CD1c-positive myeloid dendritic cell (primary cell): ENCODE measurements around the gene KAZN.
A peak's percentile ranks its signal among the peaks of the same experiment; 100 is the strongest.

Experiments
- DNase-seq: peaks from one replicate; pipeline ENCODE4 v3.0.0-alpha.2; 2016; ENCODE audit errors: extremely low spot score

KAZN gene

DNA sequence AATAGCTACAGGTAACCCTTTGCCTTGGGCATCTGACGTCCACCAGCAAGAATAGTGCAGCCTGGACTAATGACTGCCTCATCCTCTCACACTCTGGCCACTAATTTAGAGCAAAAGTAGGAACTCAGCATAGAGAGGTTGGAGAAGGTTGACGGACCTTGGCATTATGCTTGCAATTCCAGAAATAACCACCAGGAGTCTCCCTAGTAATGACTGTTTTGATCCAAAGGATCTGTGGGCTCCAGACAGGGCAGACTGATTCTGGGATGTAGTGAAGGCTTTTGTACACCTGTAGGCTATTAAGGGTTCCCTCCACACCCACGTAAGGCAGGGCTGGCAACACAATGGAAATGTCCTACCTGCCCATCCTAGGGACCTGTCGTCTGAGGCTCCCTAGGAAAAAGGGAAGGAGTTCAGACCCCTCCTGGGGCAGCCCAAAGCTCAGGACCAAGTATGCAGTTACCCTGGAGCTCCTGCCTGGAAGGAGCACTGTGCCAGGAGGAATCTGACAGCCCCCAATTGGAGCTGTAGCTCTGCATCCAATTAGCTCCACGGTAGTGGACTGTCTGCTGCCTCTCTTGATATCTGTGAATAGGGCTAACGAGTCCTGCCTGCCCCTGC is 464.1 kb downstream of the KAZN start:
- DNase-seq, result peak; percentile 56

DNA sequence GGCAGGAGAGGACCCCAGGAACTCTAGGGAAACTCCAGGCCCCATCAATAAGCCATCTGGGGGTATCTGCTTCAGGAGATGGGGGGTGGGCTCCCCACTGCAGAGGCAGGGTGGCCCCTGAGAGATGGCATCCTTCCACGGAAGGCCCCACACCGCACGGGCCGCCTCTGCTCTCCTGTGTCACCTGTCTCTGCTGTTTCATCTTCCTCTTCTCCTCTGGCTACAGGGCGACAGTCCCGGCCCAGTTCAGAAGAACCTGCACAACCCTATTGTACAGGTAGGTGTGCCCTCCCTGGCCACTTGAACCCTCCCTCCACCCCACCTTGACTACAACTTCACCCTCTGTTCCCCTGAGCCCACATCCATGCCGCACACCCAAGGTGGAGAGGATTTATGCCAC is 464.9 kb downstream of the KAZN start:
- DNase-seq, result no peak

DNA sequence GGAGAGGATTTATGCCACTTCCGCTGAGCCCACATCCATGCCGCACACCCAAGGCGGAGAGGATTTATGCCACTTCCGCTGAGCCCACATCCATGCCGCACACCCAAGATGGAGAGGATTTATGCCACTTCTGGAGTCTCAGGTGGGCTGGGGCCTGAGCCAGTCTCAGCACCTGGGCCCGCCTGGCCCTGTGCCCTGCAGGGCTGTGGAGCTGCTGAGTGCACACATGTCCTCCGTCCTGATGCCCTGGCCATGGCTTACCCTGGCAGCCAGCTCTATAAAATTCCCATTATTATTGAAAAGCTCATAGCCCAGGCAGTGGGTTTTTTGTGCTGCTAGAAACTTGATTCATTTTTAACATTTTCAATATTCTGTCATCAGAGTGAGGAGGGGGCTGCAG is 465.3 kb downstream of the KAZN start:
- no peak for DNase-seq

DNA sequence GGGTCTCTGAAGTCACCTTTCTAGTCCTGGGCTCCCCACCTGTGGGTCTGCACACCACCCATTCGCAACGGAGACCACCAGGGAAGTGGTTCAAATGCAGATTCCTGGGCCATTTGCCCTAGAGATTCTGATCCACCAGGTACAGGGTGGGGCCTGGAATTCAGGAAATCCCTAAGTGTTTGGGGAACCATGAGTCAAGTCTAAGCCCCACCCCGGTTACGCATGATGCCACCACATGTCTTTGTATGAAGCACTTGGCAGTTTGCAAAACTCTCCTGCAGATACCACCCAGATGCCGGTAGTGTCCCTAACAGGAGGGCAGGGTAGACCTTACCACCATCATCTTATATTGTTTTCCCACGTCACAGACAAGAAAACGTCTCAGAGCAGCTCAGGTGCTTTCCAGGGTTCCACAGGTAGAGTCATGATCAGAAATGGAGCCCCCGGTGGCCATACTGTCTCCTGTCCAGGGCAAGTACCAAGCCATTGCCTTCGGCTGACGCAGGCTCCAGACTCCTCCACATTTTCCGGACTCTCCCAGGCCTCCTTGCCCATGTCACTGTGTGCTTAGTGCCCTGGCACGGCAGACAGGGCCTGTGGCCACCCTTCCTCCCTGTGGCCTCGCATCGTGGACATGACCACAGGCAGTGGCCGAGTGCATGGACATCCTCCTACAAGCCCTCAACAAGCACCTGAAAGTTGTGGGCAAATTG is 465.9 kb downstream of the KAZN start:
- no peak for DNase-seq

DNA sequence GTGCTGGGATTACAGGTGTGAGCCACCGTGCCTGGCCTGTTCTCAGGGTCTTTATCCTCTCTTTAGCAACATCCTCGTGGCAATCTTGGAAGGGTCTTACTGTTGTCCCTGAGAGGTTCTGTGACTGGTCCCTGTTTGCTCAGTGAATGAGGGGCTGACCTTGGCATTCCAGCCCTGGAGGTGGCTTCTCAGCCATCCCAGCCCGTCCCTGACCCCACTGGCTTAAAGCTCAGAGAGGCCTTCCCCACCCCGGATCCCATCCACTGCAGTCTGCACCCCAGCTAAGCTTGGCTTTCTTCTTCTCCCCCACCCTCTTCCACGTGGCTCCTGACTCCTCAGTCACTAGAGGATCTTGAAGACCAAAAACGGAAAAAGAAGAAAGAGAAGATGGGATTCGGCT is 466.8 kb downstream of the KAZN start:
- DNase-seq, result no peak

DNA sequence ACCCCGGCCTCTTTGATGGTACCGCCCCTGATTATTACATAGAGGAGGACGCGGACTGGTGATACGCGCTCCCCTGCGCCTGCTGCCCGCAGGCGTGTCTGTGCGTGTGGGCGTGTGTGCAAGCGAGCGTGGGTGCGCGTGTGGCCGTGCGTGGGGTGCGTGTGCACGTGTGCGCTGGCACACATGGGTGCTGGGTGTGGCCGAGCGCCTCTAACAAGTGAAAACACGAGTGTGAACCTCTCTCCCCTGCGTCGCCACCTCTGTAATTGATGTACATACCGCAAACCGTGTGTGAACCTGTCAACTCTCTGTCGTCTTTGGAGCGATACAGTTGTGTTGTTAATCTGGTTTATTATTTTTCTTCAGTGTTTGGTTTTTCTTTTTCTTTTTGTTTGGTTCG is 467.3 kb downstream of the KAZN start:
- no peak for DNase-seq

DNA sequence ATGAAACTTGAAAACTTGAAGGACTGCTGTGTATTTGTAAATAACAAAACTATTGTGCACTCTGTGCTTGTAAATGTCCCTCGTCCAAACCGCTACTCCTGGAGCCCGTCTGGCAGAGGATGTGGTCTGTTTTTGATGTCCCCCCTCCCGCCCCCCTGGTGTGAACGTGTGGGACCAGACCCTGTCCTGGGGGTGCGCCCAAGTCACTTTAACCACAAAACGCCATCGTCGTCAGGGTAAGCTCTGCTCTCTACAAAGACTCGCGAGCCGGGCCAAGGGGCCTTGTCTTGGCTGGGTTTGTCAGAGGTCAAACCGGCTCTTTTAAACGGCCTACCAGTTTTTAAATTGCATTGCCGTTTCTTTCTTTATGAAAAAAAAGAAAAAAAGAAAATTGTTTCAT is 467.7 kb downstream of the KAZN start:
- no peak for DNase-seq

DNA sequence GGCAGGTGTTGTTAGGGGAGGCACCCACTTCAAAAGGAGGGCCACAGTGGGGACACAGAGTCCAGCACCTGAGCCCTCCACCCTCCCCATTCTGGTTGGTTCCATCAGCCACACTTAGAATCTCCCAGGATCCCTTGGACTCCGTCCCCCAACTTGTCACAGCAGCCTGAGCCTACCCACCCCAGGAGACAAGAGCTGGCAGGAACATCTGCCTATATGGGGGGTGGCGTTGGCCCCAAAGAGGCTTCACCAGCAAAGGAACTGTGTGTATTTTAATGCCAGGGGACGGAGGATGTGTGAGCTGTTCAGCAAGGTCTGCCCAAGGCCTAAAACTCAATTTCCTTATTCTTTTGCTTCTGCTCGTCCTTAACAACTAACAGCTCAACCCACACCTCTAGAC is 468.7 kb downstream of the KAZN start:
- DNase-seq, result no peak

DNA sequence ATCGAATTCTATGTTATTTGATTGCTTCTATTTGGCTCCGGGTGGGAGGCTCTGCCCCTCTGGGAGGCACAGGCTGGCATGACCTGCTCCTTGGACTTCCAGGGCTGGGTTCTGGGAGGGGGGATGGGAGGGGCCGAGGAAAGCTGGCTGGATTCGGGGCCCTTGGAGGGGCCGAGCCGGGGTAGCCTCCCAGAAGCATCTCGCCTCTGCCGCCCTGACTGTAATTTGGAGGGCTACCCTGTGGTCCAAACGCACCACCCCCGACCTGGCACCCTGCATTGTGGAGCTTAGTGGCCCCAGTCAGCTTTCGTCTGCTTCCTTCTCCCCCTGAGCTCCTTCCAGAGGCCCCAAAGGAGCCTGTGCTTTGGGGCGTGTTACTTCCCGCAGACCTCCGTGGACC is 469.7 kb downstream of the KAZN start:
- DNase-seq, result no peak

DNA sequence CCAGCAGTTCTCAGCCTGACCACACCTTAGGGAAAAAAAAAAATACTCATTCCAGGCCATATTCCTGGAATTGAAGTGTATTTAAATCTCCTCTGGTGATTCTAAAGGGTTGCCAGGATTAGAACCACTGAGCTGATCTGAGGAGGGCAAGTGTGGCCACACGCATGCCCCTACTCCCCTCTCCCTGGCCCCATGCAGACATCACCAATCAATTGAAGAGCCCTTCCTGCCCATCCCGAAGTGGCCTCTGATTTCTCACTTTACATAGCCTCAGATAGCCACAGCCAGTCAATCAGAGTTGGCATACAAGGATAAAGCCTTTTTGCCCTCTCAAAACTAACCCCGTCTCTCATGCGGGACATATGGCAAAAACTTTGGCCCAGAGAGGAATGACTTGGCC is 470.5 kb downstream of the KAZN start:
- DNase-seq, result no peak

DNA sequence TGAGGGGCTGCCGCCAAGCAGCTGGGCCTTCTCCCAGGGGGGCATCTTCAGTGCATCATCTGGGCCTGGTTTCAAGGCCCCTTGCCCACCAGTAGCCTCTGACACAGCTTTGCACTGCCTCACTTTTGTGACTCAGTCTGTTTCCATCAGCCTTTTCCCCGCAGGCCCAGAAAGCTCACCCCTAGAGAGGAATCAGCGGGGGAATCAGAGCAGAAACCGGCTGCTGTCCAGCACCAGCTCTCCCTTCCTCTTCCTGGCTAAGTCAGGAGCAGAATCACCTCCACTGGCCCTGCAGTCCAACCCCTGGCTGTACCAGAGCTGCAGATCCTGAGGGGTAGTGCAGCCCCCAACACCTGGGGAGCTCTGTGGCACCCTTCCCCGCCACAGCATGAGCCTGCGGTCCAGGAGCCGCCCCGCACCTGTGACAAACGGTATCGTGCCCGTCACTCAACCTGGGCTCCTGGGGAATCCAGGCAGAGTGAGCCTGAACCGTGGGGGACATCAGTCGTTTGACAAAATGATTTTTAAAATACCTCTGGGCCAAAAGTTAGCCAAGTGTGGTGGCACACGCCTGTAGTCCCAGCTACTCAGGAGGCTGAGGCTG is 471.8 kb downstream of the KAZN start:
- no peak for DNase-seq

DNA sequence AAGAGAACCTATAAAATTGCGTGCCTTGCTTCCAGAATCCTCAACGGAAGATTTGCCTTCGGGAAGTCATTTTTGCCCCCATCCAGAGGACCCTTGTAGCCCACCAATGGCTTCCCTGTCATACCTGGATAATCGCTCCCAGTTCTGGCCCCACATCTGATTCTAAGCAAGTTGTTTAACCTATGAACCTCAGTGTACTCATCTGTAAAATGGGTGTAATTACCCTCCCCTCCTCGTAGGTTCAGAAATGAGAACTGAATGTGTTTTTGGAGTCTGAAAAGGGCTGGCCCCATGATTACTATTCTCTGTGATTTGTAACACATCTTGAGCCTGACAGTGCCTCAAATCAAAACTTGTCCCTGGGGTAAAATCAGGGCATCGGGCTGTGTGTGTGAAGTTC is 473.5 kb downstream of the KAZN start:
- DNase-seq, result no peak

DNA sequence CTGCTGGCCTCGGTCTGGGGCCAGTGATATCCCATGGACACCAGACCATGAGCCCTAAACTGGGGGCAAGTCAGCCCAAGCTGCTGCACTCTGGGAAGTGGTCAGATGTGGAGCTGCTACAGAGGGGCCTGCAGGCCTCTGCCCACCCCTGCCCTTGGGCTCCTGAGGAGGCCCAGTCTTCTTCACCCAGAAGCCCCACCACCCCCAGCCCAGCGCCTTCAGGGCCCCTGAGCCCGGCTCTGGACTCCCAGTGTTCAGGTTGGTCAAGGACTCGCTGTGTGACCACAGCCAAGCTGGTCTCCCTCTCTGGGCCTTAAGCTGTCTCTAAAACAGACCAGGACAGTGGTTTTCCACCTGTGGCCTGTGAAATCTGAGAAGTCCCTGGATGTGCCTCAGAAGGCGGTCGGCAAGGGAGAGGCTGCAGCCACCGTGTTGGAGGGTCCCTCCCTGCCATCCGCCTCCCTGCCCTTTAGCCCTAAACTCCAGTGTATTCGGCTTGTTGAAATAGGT is 475.4 kb downstream of the KAZN start:
- DNase-seq, result no peak

DNA sequence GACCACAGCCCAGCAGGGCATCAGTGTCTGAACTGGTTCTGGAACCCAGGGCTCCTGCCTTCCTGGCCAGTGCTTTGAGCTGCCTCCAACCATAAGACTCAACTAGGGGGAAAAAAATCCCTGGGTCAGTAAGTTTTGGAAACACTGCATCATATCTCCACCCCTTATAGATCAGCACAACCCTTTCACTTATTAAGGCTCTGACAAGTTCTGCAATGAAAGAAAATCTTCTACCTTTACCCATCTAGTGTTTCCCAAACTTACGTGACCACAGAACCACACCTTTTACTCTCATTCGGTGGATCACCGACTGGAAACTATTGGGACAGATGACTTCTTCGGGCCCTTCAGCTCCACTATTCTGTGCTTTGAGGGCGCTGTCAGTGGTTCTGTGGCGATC is 476.7 kb downstream of the KAZN start:
- no peak for DNase-seq

DNA sequence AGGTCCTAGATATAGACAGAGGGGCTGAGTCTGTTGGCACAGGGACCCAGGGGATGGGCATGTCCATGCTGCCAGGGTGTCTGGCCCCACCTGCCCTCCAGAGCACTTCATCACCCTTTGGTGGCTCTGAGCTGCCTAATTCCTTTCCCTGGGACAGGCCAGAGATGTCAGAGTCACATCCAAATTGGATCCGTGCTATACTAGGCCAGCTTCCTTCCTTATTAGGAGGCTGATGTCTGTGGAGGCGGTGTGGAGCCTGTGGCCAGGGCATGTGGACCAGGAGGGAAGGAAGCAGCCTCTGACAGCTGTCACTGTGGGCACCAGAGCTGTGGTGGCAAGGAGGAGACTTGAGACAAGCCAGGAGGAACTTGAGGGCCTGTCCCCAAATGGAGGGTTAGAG is 477.3 kb downstream of the KAZN start:
- DNase-seq, result peak; percentile 64

DNA sequence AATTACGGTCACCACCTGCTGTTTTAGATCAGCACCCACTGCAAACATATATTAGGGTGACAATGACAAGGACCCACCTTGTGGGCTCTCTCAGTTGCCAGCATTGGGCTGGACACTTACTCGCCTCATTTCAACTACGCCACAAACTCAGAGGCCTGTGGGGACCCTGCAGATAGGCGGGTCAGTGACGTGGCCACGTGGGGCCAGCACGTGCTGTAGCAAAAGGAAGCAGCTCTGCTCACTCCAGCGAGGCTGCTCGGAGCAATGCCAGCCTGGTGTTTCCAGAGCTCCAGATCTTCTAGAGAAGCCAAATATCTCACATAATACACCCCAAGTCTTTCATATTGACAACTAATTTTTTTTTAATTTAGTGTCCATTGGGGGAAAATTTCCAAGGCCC is 478.3 kb downstream of the KAZN start:
- DNase-seq, result no peak

DNA sequence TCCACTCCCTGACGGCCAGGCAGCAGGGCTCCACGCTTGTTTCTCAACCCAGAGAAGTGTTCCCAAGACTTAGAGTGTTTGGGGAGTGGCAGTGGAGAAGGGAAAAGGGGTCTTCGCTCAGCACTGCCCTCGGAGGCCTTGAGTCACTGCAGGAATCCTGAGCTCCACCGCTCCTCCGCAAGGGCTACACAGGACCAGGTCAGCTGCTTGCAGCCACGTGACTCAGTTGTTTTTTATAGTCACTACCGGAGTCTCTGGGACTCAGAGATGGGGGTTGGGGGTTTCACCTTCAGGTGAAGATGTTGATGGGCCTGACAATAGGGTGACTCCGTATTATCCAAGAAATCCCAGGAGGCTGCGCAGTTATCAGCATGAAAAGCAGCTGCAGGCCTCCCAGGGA is 478.9 kb downstream of the KAZN start:
- no peak for DNase-seq

DNA sequence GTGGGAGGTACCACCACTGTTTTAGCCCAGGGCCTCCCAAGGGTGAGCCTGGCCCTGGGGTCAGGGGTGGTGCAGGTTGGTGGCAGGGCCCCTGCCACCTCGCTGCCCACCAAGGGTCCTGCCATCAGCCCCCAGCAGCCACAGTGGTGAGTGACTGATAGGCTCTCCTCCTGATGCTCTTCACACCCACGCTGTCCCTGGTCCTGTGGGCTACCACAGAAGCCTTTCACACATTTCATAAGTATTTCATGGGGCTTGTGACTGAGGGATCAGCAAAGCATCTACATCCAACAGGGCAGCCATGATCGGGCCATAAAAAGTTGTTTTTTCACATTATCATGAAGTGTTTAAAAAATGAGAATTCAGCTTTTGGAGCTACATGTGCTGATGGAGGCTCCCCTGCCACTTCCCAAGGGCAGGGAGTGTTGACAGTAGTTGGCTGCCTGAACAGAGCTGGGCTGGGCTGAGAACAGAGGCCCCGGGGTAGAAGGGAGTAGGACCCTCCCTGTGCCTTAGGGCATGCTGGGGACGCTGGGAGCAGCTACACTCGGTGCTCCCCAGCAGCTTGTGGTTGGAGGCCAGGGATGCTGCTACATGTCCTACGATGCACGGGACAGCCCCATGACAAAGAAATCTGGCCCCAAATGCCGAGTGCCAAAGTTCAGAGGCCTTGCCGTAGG is 482.0 kb downstream of the KAZN start:
- DNase-seq, result no peak

DNA sequence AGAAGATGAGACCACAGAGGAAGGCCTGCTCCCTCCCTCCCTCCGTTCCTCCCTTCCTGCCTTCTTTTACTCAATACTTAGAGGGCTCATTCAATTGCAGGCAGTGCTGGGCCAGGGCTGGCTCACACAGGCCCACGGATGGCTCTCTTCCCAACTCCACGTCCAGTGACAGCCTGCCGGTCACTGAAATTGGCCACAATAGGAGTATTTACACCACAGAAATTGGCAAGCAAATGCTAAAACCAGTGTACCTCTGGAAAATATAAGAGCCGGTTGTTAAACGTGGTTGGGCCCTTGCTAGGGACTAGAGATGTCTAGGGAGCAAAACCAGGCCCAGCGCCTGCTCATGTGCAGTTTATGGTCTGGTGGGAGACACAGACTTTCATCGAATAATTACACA is 482.6 kb downstream of the KAZN start:
- DNase-seq, result no peak

DNA sequence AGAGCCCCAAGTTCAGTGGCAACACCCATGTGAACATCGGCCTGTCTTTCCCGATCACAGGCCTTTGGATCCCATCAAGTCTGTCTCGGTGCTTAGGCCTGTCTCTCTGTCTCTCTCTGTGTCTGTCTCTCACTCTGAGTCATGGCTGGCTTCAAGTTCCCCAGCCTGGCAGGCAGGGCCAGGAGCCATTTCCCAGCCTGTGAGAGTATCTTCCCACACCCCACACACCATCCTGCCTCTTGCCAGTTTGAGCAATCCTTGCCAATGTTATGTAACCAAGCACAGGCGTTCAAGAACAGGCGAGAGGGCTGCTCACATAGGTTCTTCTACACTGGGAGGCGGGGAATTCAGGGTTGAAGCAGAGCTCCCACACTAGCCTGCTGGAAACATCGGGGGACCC is 485.1 kb downstream of the KAZN start:
- DNase-seq, result peak; percentile 89

DNA sequence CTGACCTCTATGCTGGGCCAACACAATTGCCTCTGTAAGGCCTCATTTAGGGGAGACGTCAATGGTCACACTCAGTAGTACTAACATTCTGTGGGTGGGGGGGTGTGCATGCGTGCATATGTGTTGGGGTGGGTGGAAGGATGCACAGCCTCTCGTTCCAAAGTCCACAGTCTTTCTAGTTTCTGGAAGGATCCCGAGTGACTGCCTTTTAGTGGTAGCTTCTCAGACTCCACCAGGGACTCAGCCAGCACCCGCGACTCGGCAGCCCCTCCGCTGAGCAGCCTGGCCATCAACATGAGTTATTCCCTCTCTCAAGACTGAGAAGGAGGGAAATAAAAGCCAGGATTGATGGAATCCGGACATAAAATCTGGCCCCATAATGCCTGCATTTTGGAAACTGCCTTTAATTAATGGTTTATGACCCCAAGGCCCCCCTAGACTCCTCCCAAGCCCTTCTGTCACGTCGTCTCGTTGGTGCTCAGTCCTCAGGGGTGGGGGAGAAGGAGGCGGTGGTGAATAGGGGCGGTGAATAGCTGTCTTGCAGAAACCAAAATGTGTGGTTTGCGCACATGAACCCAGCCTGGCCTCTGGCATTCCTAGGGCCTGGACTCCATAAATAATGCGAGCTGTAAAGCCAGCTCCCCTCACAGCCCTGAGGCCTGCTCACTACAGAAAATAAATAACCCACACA is 489.9 kb downstream of the KAZN start:
- DNase-seq, result no peak
